BJ (cell line): ENCODE data around the gene TMPRSS11B. TPM values are rescaled to one million over a fixed set of nuclear protein-coding genes. Genes with fewer than 3 reads are reported as not detected.
"Not testable (repeated sequence)": the region's sequence is repeated elsewhere in the genome, so short reads cannot be mapped to it uniquely, and the experiment has no call there.

Experiments
- CTCF ChIA-PET: fragments of 350-600 bp; formaldehyde crosslinking; extraction: SDS; loops from one replicate; lab custom pipeline; 2021; ENCODE audit warnings: antibody characterized with exemption, inconsistent platforms; lab: Yijun Ruan, JAX
- POLR2A ChIA-PET: fragments of 300-600 bp; sonication (Branson Sonifier 250); formaldehyde crosslinking; extraction: SDS; loops from one replicate; lab custom pipeline; 2021; ENCODE audit warnings: antibody characterized with exemption; lab: Charles Lee
- DNase-seq: peaks from one replicate; pipeline ENCODE4 v3.0.0-alpha.2; 2011; ENCODE audit warnings: low read depth
- H3K27me3 ChIP-seq: 2 replicates; pipeline ENCODE4 v1.6.0; 2011; ENCODE audit warnings: low read length; ENCODE audit not compliant: control insufficient read depth, insufficient read depth
- H3K36me3 ChIP-seq: 2 replicates; pipeline ENCODE4 v1.5.1; 2011; ENCODE audit warnings: low read length; ENCODE audit not compliant: control insufficient read depth, insufficient read depth
- H3K4me3 ChIP-seq: 2 replicates; pipeline ENCODE4 v1.5.1; 2011; ENCODE audit warnings: low read depth, mild to moderate bottlenecking, control low read depth, low read length
- polyA plus RNA-seq: library from polyadenylated mRNA; depleted of rRNA; stranded (reverse); fragments of >200 nt; gene quantifications from 2 replicates; pipeline ENCODE4 v1.2.3, GENCODE V29; 2011
- TF ChIP-seq, protein P1 (sequence below): IDR thresholded peaks from 2 replicates; pipeline ENCODE4 v1.5.1; 2011; ENCODE audit warnings: low read depth, mild to moderate bottlenecking, control low read depth, inconsistent platforms, low read length, moderate library complexity; ENCODE audit not compliant: insufficient read depth

The TMPRSS11B gene
- polyA plus RNA-seq, 1 experiment, result not detected

DNA sequence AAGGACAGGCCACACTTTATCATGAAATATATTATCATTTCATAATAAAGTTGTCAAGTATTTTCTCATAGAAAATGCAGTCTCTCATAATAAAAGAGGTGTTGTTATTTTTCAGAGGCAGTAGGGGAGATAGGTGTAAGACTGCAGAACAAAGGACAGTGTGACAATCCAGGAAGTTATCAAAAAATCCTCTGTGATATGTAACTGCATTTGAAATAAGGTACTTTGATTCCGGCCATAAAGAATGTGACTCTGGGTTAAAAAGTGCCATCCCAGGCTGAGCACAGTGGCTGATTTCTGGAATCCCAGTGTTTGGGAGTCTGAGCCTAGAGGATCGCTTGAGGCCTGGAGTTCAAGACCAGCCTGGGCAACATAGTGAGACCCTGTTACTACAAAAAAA, 37.6 kb upstream of the TMPRSS11B start:
- no peak for DNase-seq
- ChIA-PET CTCF (no interaction called here), POLR2A (no interaction called here)
- H3K36me3 ChIP-seq, result no peaks in the 10 kb centered on the region
- H3K27me3 ChIP-seq, result peaks cover 2% of the 10 kb centered on the region; the same call in 1 of the 2 replicates
- TF ChIP-seq, protein P1, sequence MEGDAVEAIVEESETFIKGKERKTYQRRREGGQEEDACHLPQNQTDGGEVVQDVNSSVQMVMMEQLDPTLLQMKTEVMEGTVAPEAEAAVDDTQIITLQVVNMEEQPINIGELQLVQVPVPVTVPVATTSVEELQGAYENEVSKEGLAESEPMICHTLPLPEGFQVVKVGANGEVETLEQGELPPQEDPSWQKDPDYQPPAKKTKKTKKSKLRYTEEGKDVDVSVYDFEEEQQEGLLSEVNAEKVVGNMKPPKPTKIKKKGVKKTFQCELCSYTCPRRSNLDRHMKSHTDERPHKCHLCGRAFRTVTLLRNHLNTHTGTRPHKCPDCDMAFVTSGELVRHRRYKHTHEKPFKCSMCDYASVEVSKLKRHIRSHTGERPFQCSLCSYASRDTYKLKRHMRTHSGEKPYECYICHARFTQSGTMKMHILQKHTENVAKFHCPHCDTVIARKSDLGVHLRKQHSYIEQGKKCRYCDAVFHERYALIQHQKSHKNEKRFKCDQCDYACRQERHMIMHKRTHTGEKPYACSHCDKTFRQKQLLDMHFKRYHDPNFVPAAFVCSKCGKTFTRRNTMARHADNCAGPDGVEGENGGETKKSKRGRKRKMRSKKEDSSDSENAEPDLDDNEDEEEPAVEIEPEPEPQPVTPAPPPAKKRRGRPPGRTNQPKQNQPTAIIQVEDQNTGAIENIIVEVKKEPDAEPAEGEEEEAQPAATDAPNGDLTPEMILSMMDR, result no peak
- no peak overlapping the region for H3K4me3 ChIP-seq

GRCh38 chr4:68281796-68282740, 36.6 kb upstream of the TMPRSS11B start:
- H3K27me3 ChIP-seq, H3K4me3 ChIP-seq, H3K36me3 ChIP-seq, DNase-seq, POLR2A ChIA-PET, CTCF ChIA-PET: not testable (repeated sequence)

DNA sequence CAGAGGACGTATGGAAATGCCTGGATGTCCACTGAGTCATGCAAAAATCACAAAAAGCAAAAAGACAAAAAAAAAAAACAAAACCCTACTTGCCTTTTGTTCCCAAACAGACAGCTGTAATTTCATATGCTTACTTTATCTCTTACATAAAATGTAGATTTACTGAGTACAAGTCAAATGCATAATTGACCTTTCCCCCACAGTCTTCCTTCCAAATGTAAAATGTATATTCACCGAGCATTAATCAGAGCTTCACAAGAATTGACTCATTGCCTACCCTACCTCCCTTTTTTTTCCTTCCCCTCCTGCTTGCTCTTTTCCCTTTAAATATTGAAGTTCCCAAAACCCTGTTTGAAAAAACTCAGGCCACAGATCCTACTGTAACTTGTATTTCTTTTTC, 32.5 kb upstream of the TMPRSS11B start:
- H3K36me3 ChIP-seq, result no peaks in the 10 kb centered on the region
- DNase-seq, result no peak
- TF ChIP-seq, protein P1, result no peak
- ChIA-PET POLR2A (no interaction called here), CTCF (interaction anchor here (0.7 kb wide), 1 partner anchor 398 kb away, joined by 3 read pairs; no protein-coding TSS in a partner anchor)
- H3K27me3 ChIP-seq, result no peaks in the 10 kb centered on the region
- H3K4me3 ChIP-seq, result no peak overlapping the region

GRCh38 chr4:68277627-68278026, 32.1 kb upstream of the TMPRSS11B start:
- no peak for DNase-seq
- ChIA-PET POLR2A (no interaction called here), CTCF (interaction anchor here (0.7 kb wide), 1 partner anchor 399 kb away, joined by 3 read pairs; no protein-coding TSS in a partner anchor)
- Histone ChIP-seq H3K36me3 (no peaks in the 10 kb centered on the region), H3K4me3 (no peak overlapping the region), H3K27me3 (no peaks in the 10 kb centered on the region)
- TF ChIP-seq, protein P1, result no peak

DNA sequence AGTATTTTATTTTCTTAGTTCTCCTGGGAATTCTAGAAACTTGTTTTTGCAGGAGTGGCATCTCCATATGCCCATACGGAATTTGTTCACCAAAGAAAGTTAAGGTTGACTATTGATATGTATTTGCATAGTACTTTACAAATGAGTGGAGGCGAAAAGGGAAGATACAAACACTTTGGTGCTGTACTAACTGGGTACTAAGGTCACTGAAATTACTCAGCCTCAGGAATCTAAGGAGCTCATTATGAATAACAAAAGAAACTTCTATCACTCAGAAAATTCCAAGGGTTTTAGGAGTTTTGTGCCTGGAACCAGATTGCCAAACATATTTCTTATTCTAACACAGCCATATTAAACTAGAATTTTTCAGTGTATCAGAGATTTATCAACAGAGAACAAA, 27.4 kb upstream of the TMPRSS11B start:
- TF ChIP-seq, protein P1, result no peak
- CTCF ChIA-PET, result interaction anchor here (1.2 to 3.8 kb wide), 4 partner anchors 15 to 103 kb away, joined by 3 to 66 read pairs (median 12); no protein-coding TSS in a partner anchor
- DNase-seq, result no peak
- no peaks in the 10 kb centered on the region for H3K36me3 ChIP-seq
- POLR2A ChIA-PET, result no interaction called here
- H3K27me3 ChIP-seq, result no peaks in the 10 kb centered on the region
- no peak overlapping the region for H3K4me3 ChIP-seq
